ENCODE results near the gene XXYLT1. TPM values are rescaled to one million over a fixed set of nuclear protein-coding genes. Genes with fewer than 3 reads are reported as not detected.

XXYLT1 gene
- total RNA-seq, 1 experiment from 2014 or later = 29.2 TPM

DNA sequence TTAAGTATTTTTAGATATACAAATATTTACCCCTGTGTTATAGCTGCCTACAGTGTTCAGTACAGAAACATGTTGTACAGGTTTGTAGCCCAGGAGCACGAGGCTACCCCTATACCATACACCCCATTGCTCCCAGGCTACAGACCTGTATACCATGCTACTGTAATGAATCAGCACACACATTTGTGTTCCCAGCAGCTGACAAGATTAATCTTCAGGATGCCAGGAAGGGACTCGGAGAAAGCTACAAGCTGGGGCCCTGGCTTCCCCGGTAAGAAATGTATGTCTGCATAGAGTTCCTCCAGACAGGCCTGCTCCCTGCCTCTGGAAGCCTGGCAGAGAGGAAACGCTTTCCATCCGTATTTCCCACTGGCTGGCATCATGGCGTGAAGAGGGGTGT, 136.5 kb downstream of the XXYLT1 start:
- CTCF ChIA-PET = interaction anchor here (0.6 kb wide), 1 partner anchor 415 kb away, joined by 3 read pairs; no protein-coding TSS in a partner anchor
- no peak for DNase-seq
- no peaks in the 10 kb centered on the region for H3K36me3 Mint-ChIP-seq (ENCODE audit: insufficient read depth, unreplicated experiment)
- H3K27ac Mint-ChIP-seq (ENCODE audit: unreplicated experiment) = no peak overlapping the region
- BruUV-seq (replicated peaks) = no TSS peak
- H3K4me1 Mint-ChIP-seq (ENCODE audit: low read depth, unreplicated experiment) = no peaks in the 10 kb centered on the region
- TF ChIP-seq, protein P1, sequence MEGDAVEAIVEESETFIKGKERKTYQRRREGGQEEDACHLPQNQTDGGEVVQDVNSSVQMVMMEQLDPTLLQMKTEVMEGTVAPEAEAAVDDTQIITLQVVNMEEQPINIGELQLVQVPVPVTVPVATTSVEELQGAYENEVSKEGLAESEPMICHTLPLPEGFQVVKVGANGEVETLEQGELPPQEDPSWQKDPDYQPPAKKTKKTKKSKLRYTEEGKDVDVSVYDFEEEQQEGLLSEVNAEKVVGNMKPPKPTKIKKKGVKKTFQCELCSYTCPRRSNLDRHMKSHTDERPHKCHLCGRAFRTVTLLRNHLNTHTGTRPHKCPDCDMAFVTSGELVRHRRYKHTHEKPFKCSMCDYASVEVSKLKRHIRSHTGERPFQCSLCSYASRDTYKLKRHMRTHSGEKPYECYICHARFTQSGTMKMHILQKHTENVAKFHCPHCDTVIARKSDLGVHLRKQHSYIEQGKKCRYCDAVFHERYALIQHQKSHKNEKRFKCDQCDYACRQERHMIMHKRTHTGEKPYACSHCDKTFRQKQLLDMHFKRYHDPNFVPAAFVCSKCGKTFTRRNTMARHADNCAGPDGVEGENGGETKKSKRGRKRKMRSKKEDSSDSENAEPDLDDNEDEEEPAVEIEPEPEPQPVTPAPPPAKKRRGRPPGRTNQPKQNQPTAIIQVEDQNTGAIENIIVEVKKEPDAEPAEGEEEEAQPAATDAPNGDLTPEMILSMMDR (IDR thresholded peaks at IDR 0.05; ENCODE audit: unreplicated experiment) = no peak
- no peaks in the 10 kb centered on the region for H3K27me3 Mint-ChIP-seq (ENCODE audit: unreplicated experiment)
- no peaks in the 10 kb centered on the region for H3K9me3 Mint-ChIP-seq (ENCODE audit: low read depth, unreplicated experiment)
- intact Hi-C loops (cut with micrococcal nuclease; ENCODE audit: unreplicated experiment) = no loop called here
- H3K4me3 Mint-ChIP-seq (ENCODE audit: low read depth, unreplicated experiment) = no peak overlapping the region

DNA sequence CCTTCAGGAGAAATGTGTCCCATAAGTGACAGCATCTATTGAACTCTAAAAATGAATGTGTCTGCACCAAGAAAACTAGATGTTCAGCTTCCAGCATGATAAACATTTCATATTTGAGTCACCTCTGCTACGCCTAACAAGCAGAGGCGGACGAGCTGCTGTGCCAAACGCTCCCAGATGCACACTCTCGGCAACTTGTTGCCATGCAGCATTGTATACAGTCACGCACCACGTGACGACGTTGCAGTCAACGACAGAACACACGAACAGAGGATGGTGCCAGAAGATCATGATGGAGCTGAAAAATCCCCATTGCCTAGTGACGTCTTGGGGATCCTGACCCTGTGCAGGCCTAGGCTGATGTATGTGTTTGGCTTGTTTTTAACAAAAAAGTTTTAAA, 137.5 kb downstream of the XXYLT1 start:
- CTCF ChIA-PET = no interaction called here
- Mint-ChIP-seq H3K4me1 (ENCODE audit: low read depth, unreplicated experiment) (peaks cover 5% of the 10 kb centered on the region), H3K27me3 (ENCODE audit: unreplicated experiment) (no peaks in the 10 kb centered on the region), H3K36me3 (ENCODE audit: insufficient read depth, unreplicated experiment) (no peaks in the 10 kb centered on the region), H3K27ac (ENCODE audit: unreplicated experiment) (no peak overlapping the region), H3K4me3 (ENCODE audit: low read depth, unreplicated experiment) (no peak overlapping the region), H3K9me3 (ENCODE audit: low read depth, unreplicated experiment) (no peaks in the 10 kb centered on the region)
- no TSS peak for BruUV-seq (replicated peaks)
- intact Hi-C loops (cut with micrococcal nuclease; ENCODE audit: unreplicated experiment) = no loop called here
- no peak for DNase-seq
- TF ChIP-seq, protein P1 (IDR thresholded peaks at IDR 0.05; ENCODE audit: unreplicated experiment) = no peak

DNA sequence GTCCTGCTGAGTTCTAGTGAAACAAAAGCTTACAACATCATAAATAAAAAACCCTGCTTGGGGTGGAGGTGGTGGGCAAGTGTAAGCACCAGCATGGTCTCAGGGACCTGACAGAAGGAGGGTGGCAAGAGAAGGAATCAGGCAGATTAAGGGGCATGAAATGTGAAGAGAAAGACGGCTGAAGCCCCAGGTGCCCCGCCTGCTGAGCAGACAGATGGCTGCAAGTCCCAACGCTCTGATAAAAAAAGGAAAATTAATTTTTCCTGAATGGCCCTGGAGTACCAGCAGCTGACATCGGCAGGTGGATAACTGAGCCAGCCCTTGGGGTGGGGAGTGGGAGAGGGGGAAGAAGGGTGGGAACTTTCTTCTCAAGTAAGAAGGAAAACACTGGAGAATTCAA, 137.9 kb downstream of the XXYLT1 start:
- Mint-ChIP-seq H3K9me3 (ENCODE audit: low read depth, unreplicated experiment) (no peaks in the 10 kb centered on the region), H3K4me1 (ENCODE audit: low read depth, unreplicated experiment) (peaks cover 9% of the 10 kb centered on the region), H3K27ac (ENCODE audit: unreplicated experiment) (no peak overlapping the region), H3K36me3 (ENCODE audit: insufficient read depth, unreplicated experiment) (no peaks in the 10 kb centered on the region), H3K4me3 (ENCODE audit: low read depth, unreplicated experiment) (no peak overlapping the region), H3K27me3 (ENCODE audit: unreplicated experiment) (no peaks in the 10 kb centered on the region)
- TF ChIP-seq, protein P1 (IDR thresholded peaks at IDR 0.05; ENCODE audit: unreplicated experiment) = no peak
- DNase-seq = no peak
- no TSS peak for BruUV-seq (replicated peaks)
- intact Hi-C loops (cut with micrococcal nuclease; ENCODE audit: unreplicated experiment) = no loop called here
- CTCF ChIA-PET = no interaction called here

DNA sequence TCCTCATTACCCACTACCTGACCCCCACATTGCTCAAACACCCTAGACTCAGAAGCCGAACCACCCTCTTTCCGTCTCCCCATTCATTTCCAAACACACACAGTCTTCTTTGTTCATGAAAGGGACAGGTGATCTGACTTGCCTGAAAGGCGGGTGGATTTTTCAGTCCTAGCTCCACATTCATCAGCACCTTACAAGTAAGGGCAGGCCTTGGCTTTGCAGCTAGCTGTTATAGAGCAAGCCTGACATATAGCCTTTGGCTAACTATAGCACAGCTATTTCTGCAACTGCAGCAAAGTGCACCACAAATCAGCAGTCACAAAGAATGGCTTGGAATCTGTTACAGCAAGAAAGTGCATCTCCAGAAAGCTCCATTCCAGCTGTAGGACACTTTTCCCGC, 139.8 kb downstream of the XXYLT1 start:
- Mint-ChIP-seq H3K27me3 (ENCODE audit: unreplicated experiment) (no peaks in the 10 kb centered on the region), H3K4me1 (ENCODE audit: low read depth, unreplicated experiment) (peaks cover 9% of the 10 kb centered on the region), H3K36me3 (ENCODE audit: insufficient read depth, unreplicated experiment) (no peaks in the 10 kb centered on the region), H3K4me3 (ENCODE audit: low read depth, unreplicated experiment) (no peak overlapping the region), H3K27ac (ENCODE audit: unreplicated experiment) (no peak overlapping the region), H3K9me3 (ENCODE audit: low read depth, unreplicated experiment) (no peaks in the 10 kb centered on the region)
- BruUV-seq (replicated peaks) = no TSS peak
- TF ChIP-seq, protein P1 (IDR thresholded peaks at IDR 0.05; ENCODE audit: unreplicated experiment) = no peak
- CTCF ChIA-PET = interaction anchor here (1.0 kb wide), 1 partner anchor 9 kb away, joined by 3 read pairs; no protein-coding TSS in a partner anchor
- DNase-seq = no peak
- intact Hi-C loops (cut with micrococcal nuclease; ENCODE audit: unreplicated experiment) = no loop called here
